ENCODE results near the gene M6PR. TPM values are rescaled to one million over a fixed set of nuclear protein-coding genes. Genes with fewer than 3 reads are reported as not detected.

Gene M6PR
- total and polyA plus RNA-seq, 8 donors: 29.5 to 99.7 (median 54.0) TPM

DNA sequence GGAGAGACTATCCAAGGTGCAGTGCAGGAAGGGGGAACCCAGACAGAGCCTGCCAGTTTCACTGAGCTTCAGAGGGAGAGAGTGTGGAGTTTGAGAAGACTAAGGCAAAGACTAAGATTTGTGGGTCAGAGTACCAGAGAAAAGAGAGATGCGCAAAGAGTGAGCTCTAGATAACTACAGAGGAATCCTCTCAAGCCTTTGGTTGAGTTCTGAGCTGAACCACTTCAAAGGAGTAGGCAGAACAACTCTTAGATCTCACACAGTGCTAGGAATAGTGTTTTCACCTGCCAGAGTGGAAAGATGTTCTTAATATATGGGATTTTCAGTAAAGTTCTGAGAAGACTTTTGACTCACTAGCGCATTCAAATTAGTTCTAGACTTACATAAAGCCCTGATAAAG lies 10.7 kb upstream of the M6PR start:
- 93 to 98% methylated on average over 2 of the region's 2 CpGs for WGBS, 2 donors
- H3K36me3 ChIP-seq: no peaks in the 10 kb centered on the region
- no peak overlapping the region for H3K27ac ChIP-seq
- H3K4me1 ChIP-seq: no peaks in the 10 kb centered on the region
- intact Hi-C loops (cut with DNase I): no loop called here
- no peak for FAIRE-seq
- no peak for DNase-seq
- H3K27me3 ChIP-seq: no peaks in the 10 kb centered on the region
- TF ChIP-seq, protein P1, sequence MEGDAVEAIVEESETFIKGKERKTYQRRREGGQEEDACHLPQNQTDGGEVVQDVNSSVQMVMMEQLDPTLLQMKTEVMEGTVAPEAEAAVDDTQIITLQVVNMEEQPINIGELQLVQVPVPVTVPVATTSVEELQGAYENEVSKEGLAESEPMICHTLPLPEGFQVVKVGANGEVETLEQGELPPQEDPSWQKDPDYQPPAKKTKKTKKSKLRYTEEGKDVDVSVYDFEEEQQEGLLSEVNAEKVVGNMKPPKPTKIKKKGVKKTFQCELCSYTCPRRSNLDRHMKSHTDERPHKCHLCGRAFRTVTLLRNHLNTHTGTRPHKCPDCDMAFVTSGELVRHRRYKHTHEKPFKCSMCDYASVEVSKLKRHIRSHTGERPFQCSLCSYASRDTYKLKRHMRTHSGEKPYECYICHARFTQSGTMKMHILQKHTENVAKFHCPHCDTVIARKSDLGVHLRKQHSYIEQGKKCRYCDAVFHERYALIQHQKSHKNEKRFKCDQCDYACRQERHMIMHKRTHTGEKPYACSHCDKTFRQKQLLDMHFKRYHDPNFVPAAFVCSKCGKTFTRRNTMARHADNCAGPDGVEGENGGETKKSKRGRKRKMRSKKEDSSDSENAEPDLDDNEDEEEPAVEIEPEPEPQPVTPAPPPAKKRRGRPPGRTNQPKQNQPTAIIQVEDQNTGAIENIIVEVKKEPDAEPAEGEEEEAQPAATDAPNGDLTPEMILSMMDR (IDR thresholded peaks at IDR 0.05): no peak
- H3K4me3 ChIP-seq: no peak overlapping the region
- no peaks in the 10 kb centered on the region for H3K9me3 ChIP-seq
- ATAC-seq: no peak

DNA sequence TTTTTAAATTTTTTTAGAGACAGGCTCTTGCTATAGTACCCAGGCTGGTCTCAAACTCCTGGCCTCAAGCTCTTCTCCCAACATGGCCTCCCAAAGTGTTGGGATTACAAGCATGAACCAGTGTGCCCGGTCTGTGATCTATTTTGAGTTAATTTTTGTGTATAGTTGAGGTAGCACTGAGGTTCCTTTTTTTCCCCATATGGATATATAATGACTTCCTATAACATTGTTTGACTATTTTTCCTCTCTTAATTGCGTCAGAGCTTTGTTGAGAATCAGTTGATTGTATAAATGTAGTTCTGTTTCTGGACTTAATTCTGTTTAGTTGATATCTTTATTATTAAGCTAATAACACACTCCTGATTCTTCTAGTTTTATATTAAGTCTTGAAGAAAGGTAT lies 8.6 kb upstream of the M6PR start:
- DNase-seq: no peak
- intact Hi-C loops (cut with DNase I): loop anchor here in 1 of 3 donors (10.0 kb wide), 1 partner anchor 77 kb away; no protein-coding TSS in a partner anchor
- TF ChIP-seq, protein P1 (IDR thresholded peaks at IDR 0.05): no peak
- WGBS, 2 donors: 43 to 74% methylated on average over 2 of the region's 2 CpGs
- Histone ChIP-seq H3K36me3 (no peaks in the 10 kb centered on the region), H3K4me1 (no peaks in the 10 kb centered on the region), H3K27me3 (no peaks in the 10 kb centered on the region), H3K27ac (no peak overlapping the region), H3K4me3 (no peak overlapping the region), H3K9me3 (no peaks in the 10 kb centered on the region)
- ATAC-seq: no peak
- FAIRE-seq: no peak

DNA sequence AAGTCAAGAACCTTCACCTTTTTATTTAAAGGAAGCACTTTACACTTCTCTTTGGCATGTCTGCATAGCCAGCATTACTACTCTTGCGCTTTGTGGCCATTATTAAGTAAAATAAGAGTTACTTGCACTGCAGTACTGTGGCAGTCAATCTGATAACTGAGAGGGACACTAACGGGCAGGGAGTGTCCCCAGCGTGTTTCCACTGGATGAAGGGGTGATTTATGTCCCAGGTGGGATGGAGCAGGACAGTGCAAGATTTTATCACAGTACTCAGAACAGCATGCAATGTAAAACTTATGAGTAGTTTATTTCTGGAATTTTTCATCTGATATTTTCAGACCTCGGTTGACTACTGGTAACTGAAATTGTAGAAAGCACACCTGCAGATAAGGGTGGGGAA lies 8.1 kb upstream of the M6PR start:
- H3K36me3 ChIP-seq: no peaks in the 10 kb centered on the region
- no peaks in the 10 kb centered on the region for H3K4me1 ChIP-seq
- intact Hi-C loops (cut with DNase I): loop anchor here in 1 of 3 donors (10.0 kb wide), 1 partner anchor 77 kb away; no protein-coding TSS in a partner anchor
- FAIRE-seq: no peak
- H3K4me3 ChIP-seq: no peak overlapping the region
- no peaks in the 10 kb centered on the region for H3K9me3 ChIP-seq
- H3K27me3 ChIP-seq: no peaks in the 10 kb centered on the region
- WGBS, 2 donors: 68 to 82% methylated on average over 4 of the region's 4 CpGs
- TF ChIP-seq, protein P1 (IDR thresholded peaks at IDR 0.05): no peak
- no peak overlapping the region for H3K27ac ChIP-seq
- no peak for DNase-seq
- ATAC-seq: no peak

DNA sequence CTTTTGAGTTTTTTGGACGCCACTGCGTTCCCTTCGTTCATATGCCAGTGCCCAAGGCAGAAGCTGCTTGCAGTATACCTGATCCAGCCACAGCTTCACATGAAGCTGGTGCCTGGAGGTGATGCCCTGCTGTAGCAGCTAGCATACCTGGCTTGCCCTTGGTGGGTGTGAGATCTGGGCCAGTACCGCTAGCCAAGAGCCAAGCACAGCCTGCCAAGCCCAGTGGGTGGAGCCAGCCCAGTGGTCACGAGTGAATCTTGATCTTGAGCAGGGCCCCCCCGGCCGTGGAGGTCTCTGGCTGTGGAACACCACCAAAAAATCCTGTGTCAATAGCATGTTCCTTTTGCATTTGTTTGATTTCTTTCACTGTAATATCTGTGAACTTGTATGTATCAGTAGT lies 7.3 kb upstream of the M6PR start:
- Histone ChIP-seq H3K4me1 (no peaks in the 10 kb centered on the region), H3K9me3 (no peaks in the 10 kb centered on the region), H3K4me3 (no peak overlapping the region), H3K27ac (no peak overlapping the region), H3K27me3 (no peaks in the 10 kb centered on the region), H3K36me3 (no peaks in the 10 kb centered on the region)
- DNase-seq: peak in 1 of 6 donors; percentile 49
- TF ChIP-seq, protein P1 (IDR thresholded peaks at IDR 0.05): no peak
- ATAC-seq: no peak
- WGBS, 2 donors: 86 to 92% methylated on average over 7 of the region's 7 CpGs
- intact Hi-C loops (cut with DNase I): loop anchor here in 1 of 3 donors (10.0 kb wide), 1 partner anchor 78 kb away; no protein-coding TSS in a partner anchor
- FAIRE-seq: no peak

DNA sequence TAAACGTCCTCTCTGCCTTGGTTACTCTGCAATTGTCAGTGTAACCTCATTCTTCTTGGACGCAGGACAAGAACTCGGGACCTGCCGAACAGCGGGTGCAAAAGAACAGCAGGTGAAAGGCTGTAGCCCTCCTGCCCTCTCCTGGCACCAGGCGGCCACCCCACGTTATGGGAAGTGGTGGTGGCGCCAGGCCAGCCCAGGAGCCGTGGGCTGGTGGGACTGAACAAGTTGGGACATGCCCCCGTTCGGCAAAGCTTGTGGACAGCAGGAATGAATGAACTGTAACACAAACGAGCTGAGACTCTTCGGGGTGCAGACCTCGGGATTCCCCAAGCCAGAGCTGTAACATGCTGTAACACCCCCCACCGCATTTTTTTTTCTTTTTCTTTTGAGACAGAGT lies 6.6 kb upstream of the M6PR start:
- TF ChIP-seq, protein P1 (IDR thresholded peaks at IDR 0.05): no peak
- peaks cover 0 to 5% (median 0%) of the 10 kb centered on the region in 3 donors for H3K4me1 ChIP-seq
- 94 to 96% methylated on average over 15 of the region's 15 CpGs for WGBS, 2 donors
- H3K9me3 ChIP-seq: no peaks in the 10 kb centered on the region
- no peaks in the 10 kb centered on the region for H3K27me3 ChIP-seq
- H3K36me3 ChIP-seq: no peaks in the 10 kb centered on the region
- FAIRE-seq (no peak), DNase-seq (no peak), ATAC-seq (no peak)
- no peak overlapping the region for H3K27ac ChIP-seq
- intact Hi-C loops (cut with DNase I): loop anchor here in 1 of 3 donors (10.0 kb wide), 1 partner anchor 79 kb away; no protein-coding TSS in a partner anchor
- H3K4me3 ChIP-seq: no peak overlapping the region
